Measurements from ENCODE around the gene SLC7A14. TPM values are rescaled to one million over a fixed set of nuclear protein-coding genes. Genes with fewer than 3 reads are reported as not detected.

The SLC7A14 gene
- total RNA-seq, 1 donor from 2014 or later, result 0.04 TPM

DNA sequence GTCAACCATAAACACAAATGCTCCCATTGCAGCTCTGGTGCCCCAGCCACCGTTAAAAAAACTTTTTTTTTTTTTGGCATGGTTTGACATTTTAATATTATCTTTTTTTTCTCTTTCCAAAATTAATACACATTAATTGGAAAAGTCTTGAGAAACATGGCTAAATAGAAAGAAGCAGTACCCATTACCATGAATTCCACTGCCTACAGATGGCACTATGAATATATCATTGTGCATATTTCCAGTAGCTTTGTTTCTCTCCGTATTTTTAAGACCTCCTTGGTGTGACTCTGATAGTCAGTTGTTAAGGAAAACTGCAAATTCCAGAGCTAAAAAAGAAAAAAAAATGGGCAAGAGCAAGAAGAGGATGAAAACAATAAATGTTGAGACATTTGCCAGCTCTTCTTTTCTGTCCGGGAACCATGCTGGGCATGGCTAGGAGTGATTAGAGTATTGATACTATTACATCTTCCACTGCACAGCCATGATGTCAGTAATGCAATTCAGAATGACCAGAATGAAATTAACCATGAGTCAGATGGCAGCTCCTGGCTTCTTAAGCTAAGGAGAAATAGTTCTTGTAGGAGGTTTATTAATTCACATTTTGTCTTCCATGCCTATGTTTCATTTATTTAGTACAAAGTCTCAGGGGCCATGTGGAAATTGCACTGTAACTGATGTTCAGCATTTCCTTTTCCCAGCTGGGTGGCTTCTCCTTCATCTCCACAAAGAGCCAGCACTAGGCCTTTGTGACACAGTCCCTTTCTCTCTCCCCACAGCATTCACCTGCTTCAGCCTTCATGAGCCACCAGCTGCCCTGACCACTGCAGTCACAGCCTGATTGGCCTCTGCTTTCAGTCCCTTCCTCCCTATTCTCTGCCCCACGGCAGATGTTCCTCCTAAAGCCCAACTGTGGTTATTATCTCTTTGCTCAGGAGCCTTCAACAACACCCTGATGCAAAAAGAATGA is 31.8 kb downstream of the SLC7A14 start:
- intact Hi-C loops (cut with DNase I), result no loop called here
- DNase-seq (ENCODE audit: low spot score), result no peak
- no peak for ATAC-seq

DNA sequence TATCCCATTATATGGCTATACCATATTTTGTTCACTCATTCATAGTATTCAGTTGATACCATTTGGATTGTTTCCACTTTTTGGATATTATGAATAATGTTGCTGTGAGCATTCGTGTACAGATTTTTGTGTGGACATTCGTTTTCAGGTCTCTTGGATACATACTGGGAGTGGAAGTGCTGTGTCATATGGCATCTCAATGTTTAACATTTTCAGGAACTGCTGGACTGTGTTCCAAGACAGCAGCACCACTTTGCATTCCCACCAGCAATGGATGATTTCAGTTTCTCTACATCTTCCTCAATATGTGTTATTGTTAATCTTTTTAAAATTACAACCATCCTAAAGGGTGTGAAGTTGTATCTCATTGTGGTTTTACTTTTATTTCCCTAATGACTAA is 34.6 kb downstream of the SLC7A14 start:
- ATAC-seq (no peak), DNase-seq (ENCODE audit: low spot score) (no peak)
- intact Hi-C loops (cut with DNase I), result no loop called here

DNA sequence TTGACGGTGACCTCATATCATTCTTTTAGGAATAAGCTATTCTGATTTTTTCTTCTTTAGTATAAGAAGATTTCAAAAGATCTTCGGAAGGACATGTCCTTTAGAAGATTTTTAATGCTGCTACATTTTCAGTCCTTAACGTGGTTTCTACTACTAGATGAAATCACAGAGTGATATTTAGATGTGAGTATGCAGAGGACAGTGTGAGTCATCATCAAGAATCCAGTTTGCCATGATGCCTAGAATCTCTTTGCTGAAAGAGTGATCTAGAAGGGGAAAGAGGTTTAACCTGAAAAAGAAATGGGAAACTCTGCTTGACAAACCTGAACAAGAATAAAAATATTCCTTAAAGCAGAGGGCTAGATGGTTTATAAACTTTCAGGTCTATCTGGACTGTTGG is 43.2 kb downstream of the SLC7A14 start:
- ATAC-seq (no peak), DNase-seq (ENCODE audit: low spot score) (no peak)
- intact Hi-C loops (cut with DNase I), result no loop called here

DNA sequence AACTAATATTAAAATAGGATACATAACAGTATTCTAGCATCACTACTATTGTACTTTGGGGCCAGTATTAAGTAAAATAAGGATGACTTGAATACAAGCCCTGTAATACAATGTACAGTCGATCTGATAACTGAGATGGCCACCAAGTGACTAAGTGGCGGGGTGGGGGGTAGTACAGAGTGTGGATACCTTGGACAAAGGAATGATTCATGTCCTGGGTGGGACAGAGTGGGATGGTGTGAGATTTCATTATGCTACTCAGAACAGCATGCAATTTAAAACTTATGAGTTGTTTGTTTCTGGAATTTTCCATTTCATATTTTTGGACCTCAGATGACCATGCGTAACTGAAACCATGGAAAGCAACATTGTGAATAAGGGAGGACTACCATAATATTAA is 46.0 kb downstream of the SLC7A14 start:
- intact Hi-C loops (cut with DNase I), result no loop called here

DNA sequence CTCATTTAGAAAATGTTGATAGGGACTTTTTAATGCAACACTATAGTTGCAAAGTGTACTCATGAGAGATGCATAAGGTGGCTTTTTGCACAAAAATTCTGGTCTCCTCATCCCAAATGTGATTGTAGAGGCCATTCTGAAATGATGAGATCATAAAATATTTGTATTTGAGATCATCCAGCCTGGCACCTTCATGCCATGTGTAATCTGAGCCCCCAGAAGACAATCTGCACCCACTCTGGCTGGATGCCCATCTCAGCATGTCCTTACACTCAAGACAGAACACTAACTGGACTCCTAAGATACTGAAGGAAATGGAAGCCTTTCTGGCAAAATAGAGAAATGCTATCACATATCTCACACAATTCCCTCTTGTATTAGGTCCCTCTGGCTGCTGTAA is 49.2 kb downstream of the SLC7A14 start:
- intact Hi-C loops (cut with DNase I), result no loop called here
- ATAC-seq (no peak), DNase-seq (ENCODE audit: low spot score) (no peak)

More for the DNA sequence above, 46.0 kb downstream of the SLC7A14 start:
- DNase-seq (ENCODE audit: low spot score), result no peak
- no peak for ATAC-seq

DNA sequence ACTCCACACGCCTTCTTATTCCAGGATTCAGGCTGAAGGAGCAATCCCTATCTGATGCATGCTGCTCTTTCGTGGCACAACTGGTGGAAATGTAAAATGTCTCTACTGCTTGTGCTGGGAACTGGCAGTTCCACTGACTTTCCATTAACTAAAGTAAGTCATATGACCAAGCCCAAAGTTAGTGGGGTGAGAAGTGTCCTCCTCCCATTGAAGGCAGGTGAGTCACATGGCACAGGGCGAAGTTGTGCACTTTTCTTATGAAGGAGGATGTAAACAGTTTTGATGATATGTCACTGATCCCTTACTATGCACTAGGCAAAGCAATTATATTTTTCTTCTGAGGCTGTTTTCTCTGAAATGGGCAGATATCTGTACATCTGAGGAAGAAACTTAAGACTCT is 51.6 kb downstream of the SLC7A14 start:
- no peak for DNase-seq (ENCODE audit: low spot score)
- no peak for ATAC-seq
- intact Hi-C loops (cut with DNase I), result no loop called here

DNA sequence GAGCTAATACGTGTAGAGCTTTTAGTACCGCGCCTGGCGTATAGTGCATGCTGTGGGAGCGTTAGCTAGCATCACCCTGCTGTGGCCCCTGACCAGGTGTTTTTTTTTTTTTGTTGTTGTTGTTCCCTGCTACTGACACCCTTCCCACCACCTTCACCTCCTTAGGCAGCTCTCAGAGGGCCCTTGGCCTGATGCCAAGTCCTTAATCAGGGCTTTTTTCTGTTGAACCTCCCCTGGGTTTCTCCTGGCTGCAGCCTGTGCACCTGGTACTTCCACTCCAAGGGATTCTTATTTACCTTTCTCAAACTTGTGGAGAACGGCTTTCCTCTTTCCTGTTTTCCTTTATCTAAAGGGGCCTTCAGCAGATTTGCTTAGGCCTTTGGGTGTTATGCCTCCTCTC is 53.3 kb downstream of the SLC7A14 start:
- peak; percentile 37 for ATAC-seq
- DNase-seq (ENCODE audit: low spot score), result no peak
- intact Hi-C loops (cut with DNase I), result no loop called here

DNA sequence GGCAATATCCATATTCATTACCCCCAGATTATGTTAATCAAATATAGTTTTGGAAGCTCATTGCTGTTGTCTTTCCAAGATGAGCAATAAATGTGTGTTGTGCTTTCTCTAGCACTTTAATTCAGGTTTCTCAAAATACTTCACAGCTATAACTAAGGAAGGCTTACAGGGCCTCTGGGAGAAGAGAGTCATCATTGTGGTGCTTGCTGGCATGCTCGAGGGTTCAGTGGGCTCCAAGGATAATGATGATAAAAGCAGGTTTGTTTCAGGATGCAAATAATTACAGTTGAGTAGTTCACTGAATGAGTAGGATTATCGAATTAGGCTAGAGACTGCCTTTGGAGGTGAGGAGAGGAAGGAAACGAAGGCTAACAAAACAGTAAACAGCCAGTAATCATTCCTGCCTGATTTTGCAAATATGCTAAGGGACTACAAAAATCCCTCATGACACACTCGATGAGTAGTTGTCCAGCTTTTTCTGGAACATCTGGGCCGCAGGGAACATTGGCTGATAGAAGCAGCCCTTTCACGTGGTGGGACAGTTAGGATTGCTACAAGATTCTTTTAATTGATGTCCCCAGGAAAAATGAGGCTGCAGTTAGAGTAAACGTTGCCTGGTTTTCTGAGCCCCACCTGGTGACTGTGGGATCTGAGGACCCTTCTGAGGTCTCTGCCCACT is 54.1 kb downstream of the SLC7A14 start:
- ATAC-seq (peak; percentile 93), DNase-seq (ENCODE audit: low spot score) (no peak)
- intact Hi-C loops (cut with DNase I), result no loop called here

DNA sequence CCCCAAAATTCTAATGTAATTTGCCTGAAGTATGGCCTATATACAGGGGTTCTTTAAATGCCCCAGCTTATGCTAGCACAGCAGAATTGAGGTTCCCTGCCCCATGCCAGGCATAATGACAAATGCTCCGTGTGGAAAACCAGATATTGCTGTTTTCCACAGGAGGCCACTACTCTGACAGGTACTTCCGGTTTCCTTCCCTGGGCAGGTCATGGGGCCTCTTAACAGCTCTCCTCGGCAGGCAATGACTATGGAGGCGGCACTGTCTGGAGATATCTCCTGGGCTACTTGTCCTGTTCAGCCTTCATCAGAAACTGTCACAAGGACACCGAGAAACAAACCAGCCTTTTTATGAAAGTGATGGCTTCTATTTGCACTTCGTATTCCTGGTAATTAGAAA is 54.8 kb downstream of the SLC7A14 start:
- intact Hi-C loops (cut with DNase I), result no loop called here
- no peak for ATAC-seq
- DNase-seq (ENCODE audit: low spot score), result no peak

DNA sequence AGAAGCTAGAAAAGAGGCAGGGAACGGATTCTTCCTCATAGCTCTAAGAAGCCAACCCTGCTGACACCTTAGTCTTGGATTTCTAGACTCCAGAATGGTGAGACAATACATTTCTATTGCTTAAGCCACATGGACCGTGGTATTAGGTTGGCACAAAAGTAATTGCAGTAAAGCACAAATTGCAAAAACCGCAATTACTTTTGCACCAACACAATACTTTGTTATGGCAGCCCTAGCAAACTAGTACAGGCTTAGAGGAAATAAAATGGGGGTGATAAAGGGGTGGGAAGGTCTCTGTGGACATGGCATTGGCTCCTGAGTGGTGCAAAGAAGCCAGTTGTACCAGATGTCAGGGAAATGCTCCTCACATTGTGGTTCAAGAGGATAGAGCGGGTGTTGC is 56.0 kb downstream of the SLC7A14 start:
- no peak for DNase-seq (ENCODE audit: low spot score)
- ATAC-seq, result no peak
- intact Hi-C loops (cut with DNase I), result no loop called here

DNA sequence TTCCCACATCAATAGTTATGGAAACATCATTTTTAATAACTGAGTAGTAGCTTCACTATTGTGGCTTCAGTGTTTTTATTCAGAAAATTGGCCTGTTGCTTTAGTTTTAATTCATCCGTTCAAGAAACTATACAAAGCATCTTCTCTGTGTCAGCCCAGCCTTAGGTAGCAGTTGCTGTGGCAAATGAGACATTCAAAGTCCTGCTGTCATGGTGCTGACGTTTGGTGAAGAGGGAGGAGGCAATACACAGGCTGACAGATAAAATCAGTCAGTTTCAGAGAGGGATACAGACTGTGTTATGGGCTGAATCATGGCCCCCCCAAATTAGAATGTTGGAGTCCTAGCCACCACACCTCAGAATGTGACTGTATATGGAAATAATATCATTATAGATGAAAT is 56.5 kb downstream of the SLC7A14 start:
- DNase-seq (ENCODE audit: low spot score) (no peak), ATAC-seq (no peak)
- intact Hi-C loops (cut with DNase I), result no loop called here

DNA sequence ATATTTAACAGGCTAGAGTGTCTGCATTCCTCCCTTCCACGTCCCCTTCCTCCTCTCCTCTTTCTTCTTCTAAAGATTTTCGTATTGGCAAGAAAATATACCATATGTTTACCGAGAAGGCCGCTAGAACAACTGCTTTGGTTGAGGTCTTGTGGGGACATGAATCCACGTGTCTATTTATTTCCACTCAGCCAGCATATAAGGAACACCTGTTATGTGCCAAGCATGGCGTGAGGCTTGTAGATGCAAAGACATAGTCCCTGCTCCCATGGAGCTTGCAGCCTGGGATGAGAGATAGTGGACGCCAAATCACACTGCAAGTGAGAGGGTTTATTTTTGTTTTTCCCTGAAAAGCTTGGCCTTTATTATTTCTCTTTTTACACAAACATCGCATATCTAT is 57.1 kb downstream of the SLC7A14 start:
- intact Hi-C loops (cut with DNase I), result no loop called here

DNA sequence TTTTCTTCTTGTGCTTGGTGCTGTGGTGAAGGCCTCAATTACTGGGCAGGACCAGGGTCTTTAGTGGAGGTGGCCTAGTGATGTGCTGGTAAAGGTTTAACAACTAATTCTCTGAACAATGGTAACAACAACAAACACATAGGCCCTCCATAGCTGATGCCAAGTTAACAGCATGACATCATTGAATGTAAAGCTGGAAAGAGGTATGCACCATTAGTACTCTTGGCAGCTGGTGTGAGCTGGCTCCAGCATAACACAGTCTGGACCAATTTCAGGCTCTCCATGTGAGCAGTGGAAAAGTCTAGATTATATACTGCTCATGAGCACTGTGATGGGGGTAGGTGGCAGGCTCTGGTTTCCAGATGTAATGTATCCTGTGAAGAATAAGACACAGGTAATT is 61.8 kb downstream of the SLC7A14 start:
- ATAC-seq, result no peak
- intact Hi-C loops (cut with DNase I), result no loop called here
- DNase-seq (ENCODE audit: low spot score), result no peak

More for the DNA sequence above, 57.1 kb downstream of the SLC7A14 start:
- no peak for ATAC-seq
- DNase-seq (ENCODE audit: low spot score), result no peak

DNA sequence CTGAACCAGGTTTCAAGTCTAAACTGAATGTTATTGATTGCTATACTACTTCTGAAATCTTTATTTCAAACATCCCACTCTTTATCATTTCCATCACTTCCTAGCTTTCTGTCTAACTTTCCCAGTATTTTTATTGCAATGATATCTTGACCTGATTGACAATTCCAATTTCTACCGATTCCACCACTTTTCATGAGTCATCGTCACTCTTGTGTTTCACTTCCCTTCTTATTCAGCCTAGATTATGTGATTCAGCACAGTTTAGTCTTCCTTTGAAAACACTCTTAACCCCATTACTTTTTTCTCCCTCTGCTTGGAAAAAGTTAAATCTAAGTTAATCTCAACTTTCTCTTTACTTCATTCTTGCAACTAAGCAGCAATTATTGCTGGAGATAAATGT is 62.6 kb downstream of the SLC7A14 start:
- no peak for DNase-seq (ENCODE audit: low spot score)
- intact Hi-C loops (cut with DNase I), result no loop called here
- no peak for ATAC-seq

DNA sequence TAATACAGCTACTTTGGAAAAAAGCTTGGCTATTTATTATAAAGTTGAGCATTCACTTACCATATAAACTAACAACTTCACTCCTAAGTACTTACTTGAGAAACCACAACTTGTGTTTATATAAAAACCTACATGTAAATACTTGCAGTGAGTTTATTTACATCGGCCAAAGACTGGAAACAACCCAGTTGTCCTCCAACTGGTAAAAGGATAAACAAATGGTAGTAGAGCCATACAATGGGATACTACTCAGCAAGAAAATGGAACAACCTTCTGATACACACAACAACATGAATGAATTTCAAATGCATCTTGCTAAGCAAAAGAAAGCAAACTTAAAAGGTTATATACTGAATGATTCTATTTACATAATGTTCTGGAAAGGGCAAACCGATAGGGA is 63.7 kb downstream of the SLC7A14 start:
- DNase-seq (ENCODE audit: low spot score) (no peak), ATAC-seq (no peak)
- intact Hi-C loops (cut with DNase I), result no loop called here

DNA sequence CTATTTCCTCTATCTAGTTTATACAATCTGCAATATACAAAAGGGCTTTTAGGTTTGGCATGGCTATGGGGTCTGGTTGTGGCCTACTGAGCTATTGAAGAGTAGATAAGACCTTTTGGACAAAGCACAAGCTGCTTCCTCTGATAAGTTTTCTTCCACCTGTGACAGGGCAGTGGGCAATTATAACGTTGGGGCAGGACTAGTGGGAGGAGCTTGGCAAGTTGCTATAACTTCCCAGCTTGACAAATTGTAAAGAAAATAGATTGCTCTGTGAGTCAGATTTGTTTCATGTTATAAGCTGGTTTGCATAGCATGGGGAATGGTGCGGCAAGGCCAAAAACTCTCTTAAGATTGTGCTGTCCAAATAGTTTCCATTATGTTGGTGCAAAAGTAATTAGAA is 64.9 kb downstream of the SLC7A14 start:
- DNase-seq (ENCODE audit: low spot score) (no peak), ATAC-seq (no peak)
- intact Hi-C loops (cut with DNase I), result no loop called here

DNA sequence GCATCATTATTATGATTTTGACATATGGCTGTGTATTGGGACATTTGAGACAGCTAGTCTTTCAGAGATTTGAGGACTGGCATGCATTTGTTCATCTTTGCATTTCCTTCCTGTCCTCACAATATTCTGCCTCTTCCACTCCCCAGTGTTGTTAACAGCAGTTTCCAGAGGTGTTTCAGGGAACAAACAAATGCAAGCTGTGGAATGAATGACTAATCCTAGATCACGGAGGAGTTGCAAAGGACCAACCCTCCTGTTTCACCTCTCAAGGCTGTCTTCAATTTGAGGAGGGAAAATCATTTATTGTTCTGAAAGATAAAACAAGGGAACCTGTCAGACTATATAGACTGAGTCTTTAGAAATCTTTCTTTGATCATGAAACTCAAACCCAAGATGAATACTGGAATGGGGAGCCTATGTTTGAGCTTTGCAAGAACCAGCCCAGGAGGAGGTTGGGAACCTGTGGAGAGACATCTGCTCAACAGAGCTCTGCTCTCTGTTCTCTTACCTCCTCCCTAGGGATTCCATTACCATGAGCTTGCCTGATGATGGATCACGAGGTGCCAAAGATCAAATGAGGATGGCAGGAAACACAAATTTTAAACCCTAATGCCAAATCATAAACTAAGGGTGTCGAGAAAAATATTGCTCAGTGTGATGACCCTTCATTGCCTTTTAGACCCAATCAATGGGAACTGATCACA is 68.5 kb downstream of the SLC7A14 start:
- DNase-seq (ENCODE audit: low spot score) (no peak), ATAC-seq (no peak)
- intact Hi-C loops (cut with DNase I), result no loop called here

DNA sequence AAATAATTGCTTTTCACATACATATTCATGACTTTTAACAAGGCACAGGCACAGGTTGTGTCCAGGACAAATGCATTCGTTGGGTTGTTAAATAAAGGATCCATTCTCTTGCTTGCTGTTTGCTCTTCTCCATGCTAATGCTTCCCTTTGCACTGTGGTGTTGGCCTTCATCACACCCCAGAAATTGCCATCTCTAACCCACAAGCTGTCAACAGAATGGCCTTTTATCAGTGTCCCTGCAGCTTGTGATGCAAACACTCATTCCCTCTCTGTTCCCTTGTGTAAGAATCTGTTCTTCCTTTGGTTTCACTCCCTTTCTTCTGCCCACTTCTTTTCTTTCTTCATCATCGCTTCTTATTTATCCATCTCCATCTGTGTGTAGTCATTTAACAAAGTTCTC is 72.2 kb downstream of the SLC7A14 start:
- DNase-seq (ENCODE audit: low spot score) (no peak), ATAC-seq (no peak)
- intact Hi-C loops (cut with DNase I), result no loop called here

DNA sequence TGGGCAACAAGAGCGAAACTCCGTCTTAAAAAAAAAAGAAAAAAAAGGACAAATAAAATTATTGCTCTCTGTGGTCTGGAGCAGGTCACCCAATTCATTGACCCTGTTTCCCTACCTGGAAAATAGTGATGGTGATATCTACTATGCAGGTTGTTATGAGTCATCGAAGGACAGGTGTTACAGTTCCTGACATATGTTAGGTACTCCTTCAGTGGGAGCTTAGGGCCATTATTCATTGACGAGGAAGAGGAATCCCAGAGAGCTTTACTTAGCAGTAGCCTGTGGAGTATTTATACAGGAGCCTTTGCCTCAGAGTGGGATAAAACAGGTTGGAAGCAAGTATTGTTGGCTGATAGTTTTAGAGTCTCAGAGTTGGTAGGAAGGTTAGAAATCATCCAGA is 74.5 kb downstream of the SLC7A14 start:
- no peak for ATAC-seq
- intact Hi-C loops (cut with DNase I), result no loop called here
- no peak for DNase-seq (ENCODE audit: low spot score)

DNA sequence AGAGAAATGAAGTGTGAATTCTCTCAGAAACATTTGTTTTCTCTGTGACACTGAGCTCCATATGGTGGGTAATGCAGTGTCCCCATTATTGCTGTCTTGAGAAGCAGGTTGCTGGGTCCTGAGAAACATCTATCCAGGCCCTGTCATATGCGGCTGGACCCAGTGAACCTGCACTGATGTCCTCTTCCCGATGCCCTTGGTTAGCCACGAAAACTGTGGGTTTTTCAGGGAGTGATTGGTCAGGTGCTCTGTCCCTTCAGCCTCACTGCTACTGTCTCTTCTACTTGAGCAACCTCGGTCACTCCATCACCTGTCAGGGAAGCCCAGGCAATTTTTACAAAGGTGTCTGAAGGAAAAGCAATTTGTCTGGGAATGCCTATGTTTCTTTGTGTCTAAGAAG is 77.0 kb downstream of the SLC7A14 start:
- no peak for ATAC-seq
- DNase-seq (ENCODE audit: low spot score), result no peak
- intact Hi-C loops (cut with DNase I), result no loop called here
